PFSK-1 (cell line): ENCODE data around the gene MMP23B.

Experiments
- FOXP2 ChIP-seq: optimal IDR thresholded peaks from 2 replicates; pipeline ENCODE3; 2011; ENCODE audit warnings: borderline replicate concordance, control low read depth, inconsistent platforms; ENCODE audit not compliant: insufficient read depth; ENCODE audit errors: extremely low read length, extremely low read depth
- POLR2AphosphoS5 ChIP-seq: IDR thresholded peaks from 2 replicates; pipeline ENCODE4 v1.6.1; 2012; ENCODE audit warnings: low read depth, mild to moderate bottlenecking, control low read depth, low read length, moderate library complexity
- TAF1 ChIP-seq: IDR thresholded peaks from 2 replicates; pipeline ENCODE4 v1.6.1; 2012; ENCODE audit warnings: low read length, control low read depth, borderline replicate concordance; ENCODE audit not compliant: insufficient read depth
- TF ChIP-seq, protein P1 (sequence below), 2 experiments: IDR thresholded peaks; 2 replicates each; pipeline versions ENCODE4 v1.6.1 to v1.8.0; 2011 to 2012; ENCODE audit warnings: low read depth in 2 of 2, low read length in 2 of 2, control low read depth in 1 of 2, inconsistent platforms in 1 of 2, mild to moderate bottlenecking in 1 of 2, moderate library complexity in 1 of 2; ENCODE audit not compliant: insufficient read depth in 1 of 2

DNA sequence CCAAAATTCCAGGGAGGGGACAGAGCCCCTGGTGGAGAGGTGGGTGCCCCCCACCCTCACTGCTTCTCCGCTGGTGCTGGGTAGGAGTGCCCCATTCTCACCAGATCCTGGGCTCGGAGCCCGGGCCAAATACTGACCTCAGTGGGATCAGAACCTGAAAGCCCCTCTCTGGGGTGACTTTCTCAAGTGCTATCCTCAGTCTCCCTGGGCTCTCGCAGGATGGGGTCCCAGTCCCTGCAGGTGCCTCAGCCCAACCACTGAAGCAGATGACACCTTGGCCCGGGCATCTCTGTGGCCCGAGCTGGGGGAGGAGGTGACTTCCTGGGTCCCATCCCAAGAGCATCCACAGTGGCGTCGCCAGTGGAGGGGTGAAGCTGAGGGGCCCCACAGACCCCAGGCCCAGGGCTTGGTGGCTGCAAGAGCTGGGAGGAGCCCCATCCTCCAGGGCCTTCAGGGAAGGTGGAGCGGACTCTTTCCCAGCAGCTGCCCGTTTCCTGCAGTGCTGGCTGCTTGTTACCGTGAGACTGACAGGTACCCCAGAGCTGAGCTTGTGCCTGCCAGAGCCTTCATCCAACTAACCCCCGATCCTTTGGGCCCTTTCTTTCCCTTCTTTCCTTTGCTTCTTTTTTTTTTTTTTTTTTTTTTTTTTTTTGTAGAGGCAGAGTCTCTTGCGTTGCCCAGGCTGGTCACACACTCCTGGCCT, 28.2 kb upstream of the MMP23B start:
- TF ChIP-seq TAF1 (no peak), POLR2AphosphoS5 (no peak), FOXP2 (no peak)
- TF ChIP-seq, protein P1, sequence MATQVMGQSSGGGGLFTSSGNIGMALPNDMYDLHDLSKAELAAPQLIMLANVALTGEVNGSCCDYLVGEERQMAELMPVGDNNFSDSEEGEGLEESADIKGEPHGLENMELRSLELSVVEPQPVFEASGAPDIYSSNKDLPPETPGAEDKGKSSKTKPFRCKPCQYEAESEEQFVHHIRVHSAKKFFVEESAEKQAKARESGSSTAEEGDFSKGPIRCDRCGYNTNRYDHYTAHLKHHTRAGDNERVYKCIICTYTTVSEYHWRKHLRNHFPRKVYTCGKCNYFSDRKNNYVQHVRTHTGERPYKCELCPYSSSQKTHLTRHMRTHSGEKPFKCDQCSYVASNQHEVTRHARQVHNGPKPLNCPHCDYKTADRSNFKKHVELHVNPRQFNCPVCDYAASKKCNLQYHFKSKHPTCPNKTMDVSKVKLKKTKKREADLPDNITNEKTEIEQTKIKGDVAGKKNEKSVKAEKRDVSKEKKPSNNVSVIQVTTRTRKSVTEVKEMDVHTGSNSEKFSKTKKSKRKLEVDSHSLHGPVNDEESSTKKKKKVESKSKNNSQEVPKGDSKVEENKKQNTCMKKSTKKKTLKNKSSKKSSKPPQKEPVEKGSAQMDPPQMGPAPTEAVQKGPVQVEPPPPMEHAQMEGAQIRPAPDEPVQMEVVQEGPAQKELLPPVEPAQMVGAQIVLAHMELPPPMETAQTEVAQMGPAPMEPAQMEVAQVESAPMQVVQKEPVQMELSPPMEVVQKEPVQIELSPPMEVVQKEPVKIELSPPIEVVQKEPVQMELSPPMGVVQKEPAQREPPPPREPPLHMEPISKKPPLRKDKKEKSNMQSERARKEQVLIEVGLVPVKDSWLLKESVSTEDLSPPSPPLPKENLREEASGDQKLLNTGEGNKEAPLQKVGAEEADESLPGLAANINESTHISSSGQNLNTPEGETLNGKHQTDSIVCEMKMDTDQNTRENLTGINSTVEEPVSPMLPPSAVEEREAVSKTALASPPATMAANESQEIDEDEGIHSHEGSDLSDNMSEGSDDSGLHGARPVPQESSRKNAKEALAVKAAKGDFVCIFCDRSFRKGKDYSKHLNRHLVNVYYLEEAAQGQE (IDR thresholded peaks at IDR 0.05; ENCODE audit: insufficient read depth in 1 of 2, low read depth in 2 of 2, low read length in 2 of 2), result no peak
